K562 (cell line): Measurements from ENCODE around the gene LAPTM5. TPM values are rescaled to one million over a fixed set of nuclear protein-coding genes. Genes with fewer than 3 reads are reported as not detected.

ENCODE experiments used
- CAMTA2 ChIP-seq: fragments of 250-450 bp; sonication (Bioruptor Pico); conservative IDR thresholded peaks from 2 replicates; pipeline ENCODE4 v1.5.1; 2022
- CEBPG ChIP-seq, 3 experiments: fragments of 200-800 bp in 1 of 3; sonication (Bioruptor generic) in 1 of 3; sonication (generic) in 1 of 3; formaldehyde crosslinking in 1 of 3; IDR thresholded peaks in 2 of 3; conservative IDR thresholded peaks in 1 of 3; 2 replicates each; pipeline versions ENCODE4 v1.6.1 to v1.8.0; 2016 to 2022; ENCODE audit warnings: missing compliant biosample characterization in 2 of 3, missing genetic modification characterization in 2 of 3, mild to moderate bottlenecking in 1 of 3, missing genetic modification reagents in 1 of 3
- DNMT1 ChIP-seq: fragments of 450-650 bp; IDR thresholded peaks from 2 replicates; pipeline ENCODE4 v1.6.1; 2016; ENCODE audit warnings: antibody characterized with exemption, mild to moderate bottlenecking
- FIP1L1 ChIP-seq: fragments of 200-400 bp; formaldehyde crosslinking; IDR thresholded peaks from 2 replicates; pipeline ENCODE4 v1.6.1; 2018; ENCODE audit warnings: mild to moderate bottlenecking, low read depth, low read length; ENCODE audit not compliant: poor library complexity, severe bottlenecking
- GABPA ChIP-seq: fragments of 200-800 bp; sonication (Bioruptor generic); conservative IDR thresholded peaks from 2 replicates; pipeline ENCODE4 v1.6.1; 2016; ENCODE audit warnings: low read depth, missing genetic modification characterization, missing compliant biosample characterization
- HMG20A ChIP-seq: fragments of 450-650 bp; formaldehyde crosslinking; conservative IDR thresholded peaks from 2 replicates; pipeline ENCODE4 v1.4.0; 2020; ENCODE audit warnings: mild to moderate bottlenecking, mixed read lengths
- MCM5 ChIP-seq: fragments of 450-650 bp; IDR thresholded peaks from 2 replicates; pipeline ENCODE4 v1.6.1; 2016; ENCODE audit warnings: low read depth
- NBN ChIP-seq: fragments of 450-650 bp; IDR thresholded peaks from 2 replicates; pipeline ENCODE4 v1.6.1; 2016; ENCODE audit warnings: low read depth, mild to moderate bottlenecking
- NEUROD1 ChIP-seq: fragments of 150-350 bp; IDR thresholded peaks from 2 replicates; pipeline ENCODE4 v1.6.1; 2014; ENCODE audit warnings: borderline replicate concordance, low read length, low read depth; ENCODE audit not compliant: partially characterized antibody
- NFIX ChIP-seq: fragments of 250-450 bp; sonication (Bioruptor Pico); IDR thresholded peaks from 2 replicates; pipeline ENCODE4 v1.4.0; 2020; ENCODE audit warnings: low read depth, mild to moderate bottlenecking, moderate library complexity
- PHB2 ChIP-seq: fragments of 450-650 bp; IDR thresholded peaks from 2 replicates; pipeline ENCODE4 v1.6.1; 2017; ENCODE audit warnings: low read depth
- POLR2G ChIP-seq: fragments of 200-400 bp; formaldehyde crosslinking; IDR thresholded peaks from 2 replicates; pipeline ENCODE4 v1.6.1; 2017; ENCODE audit warnings: low read depth, mild to moderate bottlenecking, antibody characterized with exemption, low read length, moderate library complexity
- SIX5 ChIP-seq, 2 experiments: IDR thresholded peaks; 2 replicates each; pipeline ENCODE4 v1.6.1; 2011; ENCODE audit warnings: low read length in 2 of 2, borderline replicate concordance in 1 of 2, low read depth in 1 of 2, mild to moderate bottlenecking in 1 of 2, moderate library complexity in 1 of 2; ENCODE audit not compliant: insufficient read depth in 1 of 2
- SLC30A9 ChIP-seq: fragments of 250-450 bp; sonication (Bioruptor Pico); IDR thresholded peaks from 2 replicates; pipeline ENCODE4 v1.8.0; 2022; ENCODE audit warnings: mild to moderate bottlenecking, moderate library complexity
- TAF7 ChIP-seq: fragments of 450-650 bp; IDR thresholded peaks from 2 replicates; pipeline ENCODE4 v1.6.1; 2016; ENCODE audit warnings: missing genetic modification characterization, missing compliant biosample characterization
- WHSC1 ChIP-seq: IDR thresholded peaks from one replicate; pipeline ENCODE4 v1.6.1; 2012; ENCODE audit warnings: low read length, control low read depth, inconsistent platforms
- ZNF165 ChIP-seq: fragments of 250-450 bp; sonication (Bioruptor Pico); IDR thresholded peaks from 2 replicates; pipeline ENCODE4 v1.4.0; 2020; ENCODE audit warnings: borderline replicate concordance
- ZNF24 ChIP-seq: fragments of 450-650 bp; IDR thresholded peaks from 2 replicates; pipeline ENCODE4 v1.6.1; 2016
- ZNF668 ChIP-seq: fragments of 250-450 bp; sonication (Bioruptor Pico); IDR thresholded peaks from 2 replicates; pipeline ENCODE4 v1.8.0; 2022; ENCODE audit warnings: mild to moderate bottlenecking, inconsistent platforms
- ZNF76 ChIP-seq: fragments of 250-450 bp; sonication (Bioruptor Pico); IDR thresholded peaks from 2 replicates; pipeline ENCODE4 v1.4.0; 2020; ENCODE audit warnings: mild to moderate bottlenecking, moderate library complexity, borderline replicate concordance
- polyA plus RNA-seq, 8 experiments: library from polyadenylated mRNA; depleted of rRNA in 4 of 8; stranded (reverse) in 5 of 8; unstranded in 3 of 8; fragments of >200 nt; fragmentation: Nextera tagmentation in 2 of 8; fragmentation: Illumina TruSeq in 1 of 8; extraction: Ambion mirVana in 2 of 8; extraction: Trizol in 1 of 8; gene quantifications; 2 replicates each; pipeline versions ENCODE4 v1.2.1 to v1.2.3, GENCODE V29; 2011 to 2014; ENCODE audit warnings: inconsistent platforms in 1 of 8, missing spikeins in 1 of 8
- total RNA-seq, 7 experiments: library from RNA; depleted of rRNA in 6 of 7; stranded (reverse); fragments of >200 nt in 6 of 7; fragmentation: Illumina TruSeq in 2 of 7; extraction: Trizol in 2 of 7; gene quantifications; 2 replicates each; pipeline versions ENCODE4 v1.2.1 to v1.2.3, GENCODE V29; 2011 to 2021; ENCODE audit warnings: low replicate concordance in 1 of 7
- TF ChIP-seq, protein P1 (sequence below): fragments of 450-650 bp; IDR thresholded peaks from 2 replicates; pipeline ENCODE4 v1.6.1; 2016; ENCODE audit warnings: antibody characterized with exemption
- TF ChIP-seq, protein P2 (sequence below): sonication (generic); formaldehyde crosslinking; IDR thresholded peaks from 2 replicates; pipeline ENCODE4 v1.8.1; 2023; ENCODE audit warnings: mild to moderate bottlenecking, missing genetic modification reagents, moderate library complexity
- TF ChIP-seq, protein P3 (sequence below): fragments of 450-650 bp; IDR thresholded peaks from 2 replicates; pipeline ENCODE4 v1.6.1; 2016; ENCODE audit warnings: missing biosample characterization, missing genetic modification characterization
- TF ChIP-seq, protein P4 (sequence below): fragments of 250-450 bp; sonication (Bioruptor Pico); IDR thresholded peaks from 2 replicates; pipeline ENCODE4 v1.8.0; 2022; ENCODE audit warnings: inconsistent platforms

LAPTM5 gene
- total and polyA plus RNA-seq, 9 of the 15 experiments (the other 6 are each of a cell fraction or from before 2014, with no cell fraction given), result 2.4 to 47.3 (median 20.3) TPM

DNA sequence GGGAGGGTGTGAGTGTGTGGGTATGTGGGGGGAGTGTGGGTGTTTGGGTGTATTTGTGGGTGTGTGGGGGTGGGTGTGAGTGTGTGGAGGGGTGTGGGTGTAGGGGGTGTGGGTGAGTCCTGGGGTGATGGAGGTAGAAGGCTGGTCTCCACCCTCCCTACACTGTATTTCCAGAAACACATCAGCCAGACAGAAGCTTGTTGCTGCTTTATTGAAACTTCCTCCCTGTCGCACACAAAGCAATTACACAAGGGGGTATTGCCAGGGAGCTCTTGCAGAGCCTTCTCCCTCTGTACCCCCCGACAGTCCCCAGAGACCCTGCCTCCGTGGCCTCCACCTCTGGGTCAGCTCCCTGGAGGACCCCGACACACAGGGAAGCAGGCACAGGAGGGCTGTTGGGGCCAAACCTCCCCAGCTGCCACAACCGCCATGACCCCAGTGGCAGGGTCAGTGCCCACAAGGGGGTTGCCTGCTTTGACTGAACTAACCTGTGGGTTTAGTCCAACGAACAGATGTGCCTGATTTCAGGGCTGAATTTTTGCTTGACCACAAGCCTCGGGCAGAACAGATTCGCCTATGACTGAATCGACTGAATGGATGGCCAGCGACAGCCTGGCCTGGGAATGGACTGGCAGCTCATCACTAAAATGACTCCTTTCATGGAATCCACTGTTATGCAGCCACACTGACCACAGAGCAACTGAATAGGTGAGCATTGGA lies 25.1 kb downstream of the LAPTM5 start (continued):
- TF ChIP-seq HMG20A (CRISPR knock-in tag), result no peak
- TF ChIP-seq POLR2G, result no peak; the same call in 1 of the 2 replicates
- no peak for TF ChIP-seq GABPA (tag)
- TF ChIP-seq, protein P1, sequence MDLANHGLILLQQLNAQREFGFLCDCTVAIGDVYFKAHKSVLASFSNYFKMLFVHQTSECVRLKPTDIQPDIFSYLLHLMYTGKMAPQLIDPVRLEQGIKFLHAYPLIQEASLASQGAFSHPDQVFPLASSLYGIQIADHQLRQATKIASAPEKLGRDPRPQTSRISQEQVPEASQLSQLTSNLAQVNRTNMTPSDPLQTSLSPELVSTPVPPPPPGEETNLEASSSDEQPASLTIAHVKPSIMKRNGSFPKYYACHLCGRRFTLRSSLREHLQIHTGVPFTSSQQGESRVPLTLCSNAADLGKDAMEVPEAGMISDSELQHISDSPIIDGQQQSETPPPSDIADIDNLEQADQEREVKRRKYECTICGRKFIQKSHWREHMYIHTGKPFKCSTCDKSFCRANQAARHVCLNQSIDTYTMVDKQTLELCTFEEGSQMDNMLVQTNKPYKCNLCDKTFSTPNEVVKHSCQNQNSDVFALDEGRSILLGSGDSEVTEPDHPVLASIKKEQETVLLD, result no peak
- TF ChIP-seq SLC30A9 (CRISPR knock-in tag), result no peak
- no peak for TF ChIP-seq ZNF24
- TF ChIP-seq NBN, result no peak
- no peak for TF ChIP-seq TAF7
- TF ChIP-seq ZNF668 (CRISPR knock-in tag), result no peak; the same call in 1 of the 2 replicates
- TF ChIP-seq ZNF76 (CRISPR knock-in tag), result peak; percentile 84; the same call in 1 of the 2 replicates
- no peak for TF ChIP-seq WHSC1
- TF ChIP-seq, protein P2, sequence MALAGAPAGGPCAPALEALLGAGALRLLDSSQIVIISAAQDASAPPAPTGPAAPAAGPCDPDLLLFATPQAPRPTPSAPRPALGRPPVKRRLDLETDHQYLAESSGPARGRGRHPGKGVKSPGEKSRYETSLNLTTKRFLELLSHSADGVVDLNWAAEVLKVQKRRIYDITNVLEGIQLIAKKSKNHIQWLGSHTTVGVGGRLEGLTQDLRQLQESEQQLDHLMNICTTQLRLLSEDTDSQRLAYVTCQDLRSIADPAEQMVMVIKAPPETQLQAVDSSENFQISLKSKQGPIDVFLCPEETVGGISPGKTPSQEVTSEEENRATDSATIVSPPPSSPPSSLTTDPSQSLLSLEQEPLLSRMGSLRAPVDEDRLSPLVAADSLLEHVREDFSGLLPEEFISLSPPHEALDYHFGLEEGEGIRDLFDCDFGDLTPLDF (CRISPR knock-in tag), result no peak
- TF ChIP-seq, protein P3, sequence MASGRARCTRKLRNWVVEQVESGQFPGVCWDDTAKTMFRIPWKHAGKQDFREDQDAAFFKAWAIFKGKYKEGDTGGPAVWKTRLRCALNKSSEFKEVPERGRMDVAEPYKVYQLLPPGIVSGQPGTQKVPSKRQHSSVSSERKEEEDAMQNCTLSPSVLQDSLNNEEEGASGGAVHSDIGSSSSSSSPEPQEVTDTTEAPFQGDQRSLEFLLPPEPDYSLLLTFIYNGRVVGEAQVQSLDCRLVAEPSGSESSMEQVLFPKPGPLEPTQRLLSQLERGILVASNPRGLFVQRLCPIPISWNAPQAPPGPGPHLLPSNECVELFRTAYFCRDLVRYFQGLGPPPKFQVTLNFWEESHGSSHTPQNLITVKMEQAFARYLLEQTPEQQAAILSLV, result no peak
- TF ChIP-seq ZNF165, result peak; percentile 82; the same call in 1 of the 2 replicates
- no peak for TF ChIP-seq NEUROD1
- no peak for TF ChIP-seq CEBPG (CRISPR knock-in tag; IDR thresholded peaks at IDR 0.05)
- no peak for TF ChIP-seq CEBPG (tag; conservative IDR thresholded peaks at IDR 0.05 in 1 of 2, IDR thresholded peaks at IDR 0.05 in 1 of 2)
- TF ChIP-seq, protein P4, sequence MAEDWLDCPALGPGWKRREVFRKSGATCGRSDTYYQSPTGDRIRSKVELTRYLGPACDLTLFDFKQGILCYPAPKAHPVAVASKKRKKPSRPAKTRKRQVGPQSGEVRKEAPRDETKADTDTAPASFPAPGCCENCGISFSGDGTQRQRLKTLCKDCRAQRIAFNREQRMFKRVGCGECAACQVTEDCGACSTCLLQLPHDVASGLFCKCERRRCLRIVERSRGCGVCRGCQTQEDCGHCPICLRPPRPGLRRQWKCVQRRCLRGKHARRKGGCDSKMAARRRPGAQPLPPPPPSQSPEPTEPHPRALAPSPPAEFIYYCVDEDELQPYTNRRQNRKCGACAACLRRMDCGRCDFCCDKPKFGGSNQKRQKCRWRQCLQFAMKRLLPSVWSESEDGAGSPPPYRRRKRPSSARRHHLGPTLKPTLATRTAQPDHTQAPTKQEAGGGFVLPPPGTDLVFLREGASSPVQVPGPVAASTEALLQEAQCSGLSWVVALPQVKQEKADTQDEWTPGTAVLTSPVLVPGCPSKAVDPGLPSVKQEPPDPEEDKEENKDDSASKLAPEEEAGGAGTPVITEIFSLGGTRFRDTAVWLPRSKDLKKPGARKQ, result no peak
- no peak for TF ChIP-seq PHB2
- TF ChIP-seq FIP1L1, result no peak
- TF ChIP-seq CAMTA2 (CRISPR knock-in tag), result 0 out of 2 replicates have a peak, but pooled peaks have one; percentile 51
- no peak for TF ChIP-seq SIX5 (IDR thresholded peaks at IDR 0.05; ENCODE audit: borderline replicate concordance in 1 of 2, insufficient read depth in 1 of 2, low read depth in 1 of 2, low read length in 2 of 2)
- TF ChIP-seq DNMT1, result no peak
- TF ChIP-seq MCM5, result no peak
- TF ChIP-seq NFIX, result 0 out of 2 replicates have a peak, but pooled peaks have one; percentile 10
